Breast epithelium (tissue), 4 donors: ENCODE data around the gene PRX. TPM values are rescaled to one million over a fixed set of nuclear protein-coding genes. Genes with fewer than 3 reads are reported as not detected.

ENCODE experiments used
- DNase-seq, 2 donors: peaks; one replicate each; pipeline ENCODE4 v3.0.0-alpha.2; 2019; ENCODE audit warnings: low spot score in 2 of 2
- H3K27ac ChIP-seq, 2 donors: fragments of 200-600 bp; sonication (generic) in 1 of 2; one replicate each; pipeline ENCODE4 v1.5.1; 2016 to 2019; ENCODE audit warnings: mild to moderate bottlenecking in 1 of 2
- H3K27me3 ChIP-seq, 2 donors: fragments of 200-600 bp; sonication (generic) in 1 of 2; one replicate each; pipeline versions ENCODE4 v1.5.1 to v1.6.0; 2017 to 2019; ENCODE audit warnings: control low read depth in 1 of 2, mild to moderate bottlenecking in 1 of 2
- H3K36me3 ChIP-seq: fragments of 200-600 bp; one replicate; pipeline ENCODE4 v1.5.1; 2019
- H3K4me1 ChIP-seq, 2 donors: fragments of 200-600 bp; sonication (generic); one replicate each; pipeline ENCODE4 v1.5.1; 2016 to 2019; ENCODE audit warnings: control low read depth in 1 of 2
- H3K4me3 ChIP-seq, 3 donors: fragments of 200-600 bp; sonication (generic); 1 replicate in 2 of 3; 2 replicates in 1 of 3; pipeline ENCODE4 v1.5.1; 2016 to 2019; ENCODE audit warnings: mild to moderate bottlenecking in 3 of 3, moderate library complexity in 2 of 3
- H3K9me3 ChIP-seq, 2 donors: fragments of 200-600 bp; sonication (generic) in 1 of 2; one replicate each; pipeline ENCODE4 v1.5.1; 2016 to 2019; ENCODE audit warnings: control low read depth in 1 of 2
- CTCF ChIP-seq, 3 donors: fragments of 450-650 bp; IDR thresholded peaks; one replicate each; pipeline ENCODE4 v1.5.1; 2016 to 2017; ENCODE audit warnings: antibody characterized with exemption in 3 of 3, mild to moderate bottlenecking in 3 of 3, moderate library complexity in 3 of 3
- POLR2A ChIP-seq: fragments of 450-650 bp; IDR thresholded peaks from one replicate; pipeline ENCODE4 v1.6.1; 2016; ENCODE audit warnings: antibody characterized with exemption, mild to moderate bottlenecking, moderate library complexity
- POLR2AphosphoS5 ChIP-seq, 3 donors: sonication (generic); formaldehyde crosslinking; IDR thresholded peaks; one replicate each; pipeline ENCODE4 v1.6.1; 2017; ENCODE audit warnings: antibody characterized with exemption in 3 of 3
- intact Hi-C: fragments of 100-400 bp; cut with DNase I; formaldehyde crosslinking; loops from one replicate; pipeline ENCODE4 v1.15.1; 2023; ENCODE audit warnings: low total_unique reads
- total RNA-seq, 3 donors: library from RNA; depleted of rRNA; stranded (reverse); fragments of >200 nt; gene quantifications; one replicate each; pipeline ENCODE4 v1.1.0, GENCODE V29; 2016

The PRX gene
- total RNA-seq, 3 donors from 2014 or later, result 2.7 to 9.1 (median 5.2) TPM

DNA sequence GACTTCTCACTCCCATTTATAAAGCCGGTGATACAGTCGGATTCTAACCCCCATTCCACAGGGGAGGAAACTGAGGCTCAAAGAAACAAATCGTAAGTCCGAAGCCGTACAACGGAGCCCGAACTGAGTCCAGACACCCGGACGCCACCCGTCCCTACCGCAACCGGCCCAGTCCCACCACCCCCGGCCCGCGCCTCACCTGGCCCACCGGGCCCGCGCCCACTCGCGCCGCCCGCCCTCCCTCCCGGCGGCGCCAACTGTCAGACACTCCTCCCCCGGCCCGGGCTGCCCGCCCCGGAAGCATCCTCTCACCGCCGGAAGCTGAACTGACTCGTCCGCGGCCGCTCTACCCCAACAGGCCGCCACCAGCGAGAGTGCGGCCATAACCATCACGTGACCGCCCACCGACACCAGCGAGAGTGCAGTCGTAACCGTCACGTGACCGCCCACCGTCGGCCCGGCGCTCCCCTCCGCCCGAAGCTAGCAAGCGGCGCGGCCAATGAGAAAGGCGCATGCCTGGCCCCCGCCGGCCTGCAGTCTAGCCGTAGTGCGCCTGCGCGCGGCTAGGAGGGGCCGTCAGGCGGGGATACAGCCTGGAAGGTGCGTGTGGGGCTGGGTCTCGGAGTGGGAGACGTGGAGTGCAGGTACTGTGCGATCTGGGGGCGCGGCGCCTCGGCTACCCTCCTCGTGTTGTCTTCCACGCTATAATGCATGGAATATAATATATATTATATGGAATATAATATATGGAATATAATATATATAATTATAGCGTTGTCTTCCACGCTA lies 64.9 kb downstream of the PRX start, which contains the start of the genes C19orf47 and PLD3:
TSS of gene C19orf47 (minus strand) at position 273 of the 789 bp plus-strand sequence. CDS start 6,540 bp downstream, outside the sequence.
TSS of gene PLD3 (plus strand) at position 571 of the 789 bp plus-strand sequence. CDS start 17,789 bp downstream, outside the sequence.
- H3K27ac ChIP-seq, result peak within 1 kb of the TSS; percentile 77 to 82
- intact Hi-C loops, result no loop called here
- no peaks in the 10 kb centered on the region for H3K36me3 ChIP-seq
- peak within 1 kb of the TSS; percentile 70 to 80 (median 77) for H3K4me3 ChIP-seq
- DNase-seq, result peak; percentile 99 to 100
- no peaks in the 10 kb centered on the region for H3K9me3 ChIP-seq
- TF ChIP-seq POLR2AphosphoS5 (IDR thresholded peaks at IDR 0.05) (peak; percentile 88 to 98 (median 92)), CTCF (IDR thresholded peaks at IDR 0.05) (peak in 1 of 3 donors; percentile 29), POLR2A (peak; percentile 89)
- no peaks in the 10 kb centered on the region for H3K4me1 ChIP-seq
- H3K27me3 ChIP-seq, result no peaks in the 10 kb centered on the region

DNA sequence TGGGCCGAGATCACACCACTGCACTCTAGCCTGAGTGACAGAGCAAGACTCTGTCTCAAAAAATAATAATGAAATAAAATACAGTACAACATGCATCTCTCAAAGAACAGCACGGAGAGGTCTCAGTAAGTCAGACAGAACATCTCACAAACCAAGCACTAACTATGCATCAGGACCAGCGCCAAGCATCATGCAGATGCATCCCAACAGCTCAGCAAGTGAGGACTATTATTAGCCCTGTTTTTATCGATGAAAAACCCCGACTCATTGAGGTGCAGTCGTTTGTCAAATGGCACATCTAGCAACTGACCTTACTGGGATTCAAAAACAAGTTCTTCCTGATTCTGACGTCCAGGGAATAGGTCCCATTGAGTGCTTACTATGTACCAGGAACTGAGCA lies 68.8 kb downstream of the PRX start:
- DNase-seq, result no peak
- TF ChIP-seq CTCF (IDR thresholded peaks at IDR 0.05) (no peak), POLR2AphosphoS5 (IDR thresholded peaks at IDR 0.05) (no peak), POLR2A (no peak)
- Histone ChIP-seq H3K4me3 (no peak overlapping the region), H3K9me3 (no peaks in the 10 kb centered on the region), H3K27me3 (no peaks in the 10 kb centered on the region), H3K27ac (peak overlapping the region in 1 of 2 donors; percentile 6), H3K4me1 (peaks cover 0 to 8% of the 10 kb centered on the region in 2 donors), H3K36me3 (no peaks in the 10 kb centered on the region)
- intact Hi-C loops, result no loop called here

Other genes starting within 250 kb of the PRX start
- 10 to 100 TPM in 2 of 3 donors, 1 to 10 TPM in 1; 6.1 to 13.5 (median 10.2) TPM for gene MAP3K10, start 222.0 kb downstream of the PRX start, total RNA-seq
- gene TTC9B, start 195.0 kb downstream of the PRX start, total RNA-seq, result under 1 TPM in 1 of 3 donors, not detected in 2; 0.29 TPM
- gene CCNP, start 186.7 kb downstream of the PRX start, total RNA-seq, result 1 to 10 TPM in 1 of 3 donors, under 1 TPM in 1, not detected in 1; 0.29 to 2.3 TPM
- 10 to 100 TPM; 83.4 to 88.3 (median 84.9) TPM for gene AKT2, start 128.0 kb downstream of the PRX start, total RNA-seq
- gene C19orf47, start 65.0 kb downstream of the PRX start, total RNA-seq, result 10 to 100 TPM in 2 of 3 donors, 1 to 10 TPM in 1; 6.7 to 13.0 (median 10.2) TPM
- 100 to 1,000 TPM; 165 to 473 (median 221) TPM for gene PLD3, start 64.7 kb downstream of the PRX start, total RNA-seq
- gene HIPK4, start 23.2 kb downstream of the PRX start, total RNA-seq, result under 1 TPM in 2 of 3 donors, not detected in 1; 0.16 to 0.33 TPM
- gene SERTAD1, start 12.6 kb upstream of the PRX start, total RNA-seq, result 10 to 100 TPM; 10.4 to 25.3 (median 18.0) TPM
- gene SERTAD3, start 31.0 kb upstream of the PRX start, total RNA-seq, result 10 to 100 TPM; 17.3 to 28.1 (median 25.2) TPM
- gene BLVRB, start 52.4 kb upstream of the PRX start, total RNA-seq, result 100 to 1,000 TPM; 206 to 322 (median 284) TPM
- 1 to 10 TPM; 1.3 to 1.6 (median 1.6) TPM for gene SPTBN4, start 53.6 kb upstream of the PRX start, total RNA-seq
- 10 to 100 TPM; 25.8 to 42.9 (median 34.1) TPM for gene SHKBP1, start 163.5 kb upstream of the PRX start, total RNA-seq
- 100 to 1,000 TPM in 1 of 3 donors, 10 to 100 TPM in 2; 52.7 to 130 (median 89.1) TPM for gene LTBP4, start 188.0 kb upstream of the PRX start, total RNA-seq